CD4-positive, alpha-beta T cell treated with Interleukin-10 for 1 hour (primary cell): ENCODE data around the gene LENG8.
A peak's percentile ranks its signal among the peaks of the same experiment; 100 is the strongest.
"Not testable (repeated sequence)": the region's sequence is repeated elsewhere in the genome, so short reads cannot be mapped to it uniquely, and the experiment has no call there.

Experiments used
- DNase-seq: peaks from one replicate; pipeline ENCODE4 v3.0.0-alpha.2; 2020

The LENG8 gene

GRCh38 chr19:54462655-54463530 is 13.9 kb downstream of the LENG8 start:
- DNase-seq = peak; percentile 72

GRCh38 chr19:54463531-54464043 is 14.6 kb downstream of the LENG8 start, which contains the start of gene LENG9:
Gene LENG9, minus strand, starts transcription at chr19:54463778. Its CDS starts 252 bp downstream, at chr19:54463526.
- peak; percentile 97 for DNase-seq

- peak; percentile 93 for DNase-seq
Measured at GRCh38 chr19:54464044-54464629, 15.1 kb downstream of the LENG8 start.

- DNase-seq = peak; percentile 77
Measured at GRCh38 chr19:54464630-54465425, 15.8 kb downstream of the LENG8 start.

GRCh38 chr19:54465426-54466109 is 16.6 kb downstream of the LENG8 start:
- no peak for DNase-seq

GRCh38 chr19:54466110-54466480 is 17.1 kb downstream of the LENG8 start:
- DNase-seq = not testable (repeated sequence)

- DNase-seq = no peak
Measured at GRCh38 chr19:54469496-54469934, 20.5 kb downstream of the LENG8 start.

- DNase-seq = no peak
Measured at GRCh38 chr19:54470276-54470887, 21.4 kb downstream of the LENG8 start.

GRCh38 chr19:54470991-54471782 is 22.2 kb downstream of the LENG8 start:
- DNase-seq = no peak

- DNase-seq = no peak
Measured at GRCh38 chr19:54473071-54473891, 24.3 kb downstream of the LENG8 start, which contains the start of gene CDC42EP5. Gene CDC42EP5, minus strand, starts transcription at chr19:54473296. Its CDS starts 7,749 bp downstream, at chr19:54465547.

- no peak for DNase-seq
Measured at GRCh38 chr19:54473892-54474372, 24.9 kb downstream of the LENG8 start.

- no peak for DNase-seq
Measured at GRCh38 chr19:54475706-54476105, 26.7 kb downstream of the LENG8 start.

GRCh38 chr19:54477650-54478049 is 28.7 kb downstream of the LENG8 start:
- no peak for DNase-seq

- DNase-seq = peak; percentile 43
Measured at GRCh38 chr19:54478677-54479266, 29.8 kb downstream of the LENG8 start.

- DNase-seq = no peak
Measured at GRCh38 chr19:54480051-54480450, 31.1 kb downstream of the LENG8 start.

- DNase-seq = peak; percentile 52
Measured at GRCh38 chr19:54481326-54481930, 32.4 kb downstream of the LENG8 start.

- DNase-seq = no peak
Measured at GRCh38 chr19:54482889-54483288, 33.9 kb downstream of the LENG8 start.

GRCh38 chr19:54484451-54484850 is 35.5 kb downstream of the LENG8 start:
- DNase-seq = no peak

GRCh38 chr19:54485851-54486250 is 36.9 kb downstream of the LENG8 start:
- DNase-seq = no peak
